ENCODE data around the gene KLHL5.

- no peak for TF ChIP-seq RAD21 (IDR thresholded peaks at IDR 0.05)
- no peak for TF ChIP-seq CTCF (IDR thresholded peaks at IDR 0.05; ENCODE audit: low read depth, low read length, missing input control)
- TF ChIP-seq, protein P1, sequence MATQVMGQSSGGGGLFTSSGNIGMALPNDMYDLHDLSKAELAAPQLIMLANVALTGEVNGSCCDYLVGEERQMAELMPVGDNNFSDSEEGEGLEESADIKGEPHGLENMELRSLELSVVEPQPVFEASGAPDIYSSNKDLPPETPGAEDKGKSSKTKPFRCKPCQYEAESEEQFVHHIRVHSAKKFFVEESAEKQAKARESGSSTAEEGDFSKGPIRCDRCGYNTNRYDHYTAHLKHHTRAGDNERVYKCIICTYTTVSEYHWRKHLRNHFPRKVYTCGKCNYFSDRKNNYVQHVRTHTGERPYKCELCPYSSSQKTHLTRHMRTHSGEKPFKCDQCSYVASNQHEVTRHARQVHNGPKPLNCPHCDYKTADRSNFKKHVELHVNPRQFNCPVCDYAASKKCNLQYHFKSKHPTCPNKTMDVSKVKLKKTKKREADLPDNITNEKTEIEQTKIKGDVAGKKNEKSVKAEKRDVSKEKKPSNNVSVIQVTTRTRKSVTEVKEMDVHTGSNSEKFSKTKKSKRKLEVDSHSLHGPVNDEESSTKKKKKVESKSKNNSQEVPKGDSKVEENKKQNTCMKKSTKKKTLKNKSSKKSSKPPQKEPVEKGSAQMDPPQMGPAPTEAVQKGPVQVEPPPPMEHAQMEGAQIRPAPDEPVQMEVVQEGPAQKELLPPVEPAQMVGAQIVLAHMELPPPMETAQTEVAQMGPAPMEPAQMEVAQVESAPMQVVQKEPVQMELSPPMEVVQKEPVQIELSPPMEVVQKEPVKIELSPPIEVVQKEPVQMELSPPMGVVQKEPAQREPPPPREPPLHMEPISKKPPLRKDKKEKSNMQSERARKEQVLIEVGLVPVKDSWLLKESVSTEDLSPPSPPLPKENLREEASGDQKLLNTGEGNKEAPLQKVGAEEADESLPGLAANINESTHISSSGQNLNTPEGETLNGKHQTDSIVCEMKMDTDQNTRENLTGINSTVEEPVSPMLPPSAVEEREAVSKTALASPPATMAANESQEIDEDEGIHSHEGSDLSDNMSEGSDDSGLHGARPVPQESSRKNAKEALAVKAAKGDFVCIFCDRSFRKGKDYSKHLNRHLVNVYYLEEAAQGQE (IDR thresholded peaks at IDR 0.05) = no peak
- no peak for TF ChIP-seq TAF1 (conservative IDR thresholded peaks at IDR 0.05)
- no peak for TF ChIP-seq YY1 (IDR thresholded peaks at IDR 0.05)
- no peak for TF ChIP-seq MAX (IDR thresholded peaks at IDR 0.05)
- TF ChIP-seq HNF4G (IDR thresholded peaks at IDR 0.05) = no peak
- TF ChIP-seq EGR1 (IDR thresholded peaks at IDR 0.05; ENCODE audit: low read depth in 2 of 2) = no peak
These were observed 16.8 kb upstream of the KLHL5 start for GRCh38 chr4:39044956-39045826.
